Trophoblast cell (in vitro differentiated cells and primary cell): ENCODE results near the gene ANKRD6.
A peak's percentile ranks its signal among the peaks of the same experiment; 100 is the strongest.

ENCODE experiments used
- DNase-seq, 2 donors: peaks; one replicate each; pipeline ENCODE4 v3.0.0-alpha.2; 2016
- H2AFZ ChIP-seq: 2 replicates; pipeline ENCODE4 v1.6.1; 2013; ENCODE audit warnings: low read length, moderate library complexity, mild to moderate bottlenecking; ENCODE audit not compliant: insufficient read depth, poor library complexity
- H2AK5ac ChIP-seq: 2 replicates; pipeline ENCODE4 v1.6.1; 2013; ENCODE audit warnings: mild to moderate bottlenecking, low read length
- H2BK120ac ChIP-seq: 2 replicates; pipeline ENCODE4 v1.6.1; 2013; ENCODE audit warnings: low read length, mild to moderate bottlenecking, moderate library complexity; ENCODE audit not compliant: insufficient read depth, poor library complexity
- H2BK12ac ChIP-seq: 2 replicates; pipeline ENCODE4 v1.6.1; 2013; ENCODE audit warnings: mild to moderate bottlenecking, low read length, moderate library complexity
- H2BK5ac ChIP-seq: 2 replicates; pipeline ENCODE4 v1.6.1; 2013; ENCODE audit warnings: low read length, low read depth, moderate library complexity, mild to moderate bottlenecking; ENCODE audit not compliant: poor library complexity
- H3K14ac ChIP-seq: 2 replicates; pipeline ENCODE4 v1.6.1; 2013; ENCODE audit warnings: mild to moderate bottlenecking, low read length
- H3K18ac ChIP-seq: 2 replicates; pipeline ENCODE4 v1.6.1; 2013; ENCODE audit warnings: mild to moderate bottlenecking, low read length
- H3K23ac ChIP-seq: 2 replicates; pipeline ENCODE4 v1.6.1; 2013; ENCODE audit warnings: low read length
- H3K27ac ChIP-seq: 2 replicates; pipeline ENCODE4 v1.5.1; 2013; ENCODE audit warnings: low read depth, mild to moderate bottlenecking, inconsistent platforms, low read length, moderate library complexity
- H3K27me3 ChIP-seq: 2 replicates; pipeline ENCODE4 v1.6.1; 2013; ENCODE audit warnings: inconsistent platforms, mild to moderate bottlenecking, low read length, moderate library complexity; ENCODE audit not compliant: insufficient read depth
- H3K36me3 ChIP-seq, 2 experiments: 1 replicate in 1 of 2; 2 replicates in 1 of 2; pipeline ENCODE4 v1.6.1; 2013; ENCODE audit warnings: low read length in 2 of 2, mild to moderate bottlenecking in 2 of 2, moderate library complexity in 1 of 2; ENCODE audit not compliant: insufficient read depth in 2 of 2, control insufficient read depth in 1 of 2
- H3K4ac ChIP-seq: 2 replicates; pipeline ENCODE4 v1.6.1; 2013; ENCODE audit warnings: low read depth, mild to moderate bottlenecking, low read length, moderate library complexity
- H3K4me1 ChIP-seq, 2 experiments: 1 replicate in 1 of 2; 2 replicates in 1 of 2; pipeline ENCODE4 v1.6.1; 2013; ENCODE audit warnings: low read length in 2 of 2, mild to moderate bottlenecking in 2 of 2, moderate library complexity in 1 of 2; ENCODE audit not compliant: insufficient read depth in 2 of 2, control insufficient read depth in 1 of 2
- H3K4me2 ChIP-seq: 2 replicates; pipeline ENCODE4 v1.6.1; 2013; ENCODE audit warnings: inconsistent platforms, mild to moderate bottlenecking, low read length, moderate library complexity
- H3K4me3 ChIP-seq: 2 replicates; pipeline ENCODE4 v1.5.1; 2013; ENCODE audit warnings: mild to moderate bottlenecking, low read depth, low read length, inconsistent platforms
- H3K79me1 ChIP-seq: one replicate; pipeline ENCODE4 v1.6.1; 2013; ENCODE audit warnings: low read length
- H3K79me2 ChIP-seq: 2 replicates; pipeline ENCODE4 v1.6.1; 2013; ENCODE audit warnings: low read length, mild to moderate bottlenecking; ENCODE audit not compliant: control insufficient read depth, insufficient read depth, poor library complexity
- H3K9ac ChIP-seq: 2 replicates; pipeline ENCODE4 v1.6.1; 2013; ENCODE audit warnings: mild to moderate bottlenecking, low read length
- H3K9me3 ChIP-seq: 2 replicates; pipeline ENCODE4 v1.6.1; 2013; ENCODE audit warnings: low read depth, mild to moderate bottlenecking, control low read depth, inconsistent platforms, low read length; ENCODE audit not compliant: insufficient read depth
- H4K12ac ChIP-seq: 2 replicates; pipeline ENCODE4 v1.6.1; 2013; ENCODE audit warnings: low read depth, mild to moderate bottlenecking, low read length, moderate library complexity
- H4K8ac ChIP-seq: 2 replicates; pipeline ENCODE4 v1.6.1; 2013; ENCODE audit warnings: low read depth, mild to moderate bottlenecking, low read length, moderate library complexity
- H4K91ac ChIP-seq: one replicate; pipeline ENCODE4 v1.6.1; 2013; ENCODE audit warnings: low read depth, mild to moderate bottlenecking, low read length, moderate library complexity
- WGBS: extraction: QIAGEN DNeasy Blood & Tissue Kit; methylation state at CpG from one replicate; pipeline ENCODE4 v1.1.7; 2013; ENCODE audit warnings: missing lambda C conversion rate; ENCODE audit not compliant: insufficient read length, insufficient coverage; ENCODE audit errors: extremely low coverage; 5-methylcytosine and 5-hydroxymethylcytosine counted together

ANKRD6 gene

DNA sequence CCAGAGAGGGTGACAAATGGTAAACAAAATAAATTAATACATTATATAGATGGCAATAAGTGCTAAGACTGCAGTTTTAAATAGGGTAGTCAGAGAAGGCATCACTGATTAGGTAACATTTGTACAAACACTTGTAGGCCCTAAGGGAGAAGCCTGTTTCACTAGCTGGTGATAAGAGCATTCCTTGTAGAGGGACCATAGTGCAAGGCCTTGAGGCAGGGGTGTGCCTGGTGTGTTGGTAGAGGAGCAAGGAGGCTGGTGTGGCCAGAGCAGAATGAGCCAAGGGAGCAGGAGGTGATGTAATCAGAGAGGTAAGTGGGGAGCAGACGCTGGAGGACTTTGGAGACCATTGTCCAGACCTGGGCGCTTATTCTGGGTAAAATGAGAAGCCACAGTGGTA lies 70.7 kb downstream of the ANKRD6 start:
- H3K4me1 ChIP-seq = peaks cover 5 to 12% of the 10 kb centered on the region in 2 experiments
- no peak overlapping the region for H2BK120ac ChIP-seq
- no peak overlapping the region for H3K14ac ChIP-seq
- no peak overlapping the region for H3K4me2 ChIP-seq
- H3K27me3 ChIP-seq = no peaks in the 10 kb centered on the region
- H3K79me1 ChIP-seq = no peaks in the 10 kb centered on the region
- no peak overlapping the region for H4K12ac ChIP-seq
- no peak overlapping the region for H2BK12ac ChIP-seq
- no peak overlapping the region for H3K27ac ChIP-seq
- no peak overlapping the region for H2AFZ ChIP-seq
- H3K23ac ChIP-seq = no peak overlapping the region
- no peaks in the 10 kb centered on the region for H3K79me2 ChIP-seq
- no peak overlapping the region for H2AK5ac ChIP-seq
- no peaks in the 10 kb centered on the region for H3K9me3 ChIP-seq
- H3K4ac ChIP-seq = no peak overlapping the region
- no CpG with 5 or more reads among the region's 2 CpGs for WGBS
- no peak overlapping the region for H3K18ac ChIP-seq
- no peak overlapping the region for H3K4me3 ChIP-seq
- H4K8ac ChIP-seq = no peak overlapping the region
- no peaks in the 10 kb centered on the region for H3K36me3 ChIP-seq
- H2BK5ac ChIP-seq = no peak overlapping the region
- DNase-seq = peak; percentile 36 to 68
- H3K9ac ChIP-seq = no peak overlapping the region
- H4K91ac ChIP-seq = no peak overlapping the region

DNA sequence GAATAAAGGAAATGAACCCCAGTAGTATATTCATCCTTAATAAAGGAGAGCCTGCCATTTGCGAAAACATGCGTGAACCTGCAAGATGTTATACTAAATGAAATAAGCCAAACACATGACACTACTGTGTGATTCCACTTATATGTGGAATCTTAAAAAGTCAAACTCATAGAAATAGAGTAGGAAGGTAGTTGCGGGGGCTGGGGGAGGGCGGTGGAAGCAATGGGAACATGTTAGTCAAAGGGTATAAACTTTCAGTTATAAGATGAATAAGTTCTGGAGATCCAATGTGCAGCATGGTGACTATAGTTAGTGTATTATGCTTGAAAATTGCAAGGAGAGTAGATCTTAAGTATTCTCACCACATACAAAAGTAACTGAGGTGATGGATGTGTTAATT lies 72.9 kb downstream of the ANKRD6 start:
- WGBS = no CpG with 5 or more reads among the region's 4 CpGs
- DNase-seq = no peak
- Histone ChIP-seq H4K8ac (no peak overlapping the region), H4K91ac (no peak overlapping the region), H3K27me3 (no peaks in the 10 kb centered on the region), H3K23ac (no peak overlapping the region), H2AK5ac (no peak overlapping the region), H3K18ac (no peak overlapping the region), H3K36me3 (peaks cover 2% of the 10 kb centered on the region in 2 experiments), H3K79me2 (peaks cover 3% of the 10 kb centered on the region), H3K79me1 (no peaks in the 10 kb centered on the region), H3K27ac (no peak overlapping the region), H2BK5ac (no peak overlapping the region), H2BK12ac (no peak overlapping the region), H3K4me1 (peaks cover 10 to 12% of the 10 kb centered on the region in 2 experiments), H2BK120ac (no peak overlapping the region), H3K4ac (no peak overlapping the region), H3K4me3 (no peak overlapping the region), H3K4me2 (no peak overlapping the region), H3K14ac (no peak overlapping the region), H3K9ac (no peak overlapping the region), H4K12ac (no peak overlapping the region), H2AFZ (no peak overlapping the region), H3K9me3 (no peaks in the 10 kb centered on the region)

GRCh38 chr6:89506716-89507617 lies 74.0 kb downstream of the ANKRD6 start:
- Histone ChIP-seq H4K91ac (no peak overlapping the region), H3K18ac (no peak overlapping the region)

GRCh38 chr6:89508755-89509563 lies 76.0 kb downstream of the ANKRD6 start:
- H4K8ac ChIP-seq = no peak overlapping the region
- H2BK12ac ChIP-seq = no peak overlapping the region
- DNase-seq = no peak
- H3K23ac ChIP-seq = no peak overlapping the region
- no peak overlapping the region for H2AFZ ChIP-seq
- no peak overlapping the region for H3K27ac ChIP-seq
- no peaks in the 10 kb centered on the region for H3K79me1 ChIP-seq
- H2AK5ac ChIP-seq = no peak overlapping the region
- no peak overlapping the region for H3K4me3 ChIP-seq
- no peak overlapping the region for H3K4me2 ChIP-seq
- no CpG with 5 or more reads among the region's 8 CpGs for WGBS
- H3K9me3 ChIP-seq = no peaks in the 10 kb centered on the region
- H3K4me1 ChIP-seq = peaks cover 4 to 5% of the 10 kb centered on the region in 2 experiments
- no peak overlapping the region for H3K9ac ChIP-seq
- H3K18ac ChIP-seq = no peak overlapping the region
- H2BK120ac ChIP-seq = no peak overlapping the region
- no peak overlapping the region for H4K12ac ChIP-seq
- peaks cover 3% of the 10 kb centered on the region for H3K79me2 ChIP-seq
- no peak overlapping the region for H3K14ac ChIP-seq
- peaks cover 4 to 6% of the 10 kb centered on the region in 2 experiments for H3K36me3 ChIP-seq
- H2BK5ac ChIP-seq = no peak overlapping the region
- H4K91ac ChIP-seq = no peak overlapping the region
- no peak overlapping the region for H3K4ac ChIP-seq
- no peaks in the 10 kb centered on the region for H3K27me3 ChIP-seq

More at GRCh38 chr6:89506716-89507617, 74.0 kb downstream of the ANKRD6 start:
- peaks cover 7 to 10% of the 10 kb centered on the region in 2 experiments for H3K4me1 ChIP-seq
- no peak overlapping the region for H3K27ac ChIP-seq
- no peak overlapping the region for H2BK12ac ChIP-seq
- H3K79me2 ChIP-seq = peaks cover 3% of the 10 kb centered on the region
- H4K12ac ChIP-seq = no peak overlapping the region
- WGBS = no CpG with 5 or more reads among the region's 3 CpGs
- H3K14ac ChIP-seq = no peak overlapping the region
- H2AK5ac ChIP-seq = no peak overlapping the region
- no peak overlapping the region for H3K4ac ChIP-seq
- H2AFZ ChIP-seq = no peak overlapping the region
- no peaks in the 10 kb centered on the region for H3K79me1 ChIP-seq
- no peak overlapping the region for H4K8ac ChIP-seq
- no peaks in the 10 kb centered on the region for H3K9me3 ChIP-seq
- no peaks in the 10 kb centered on the region for H3K27me3 ChIP-seq
- H3K36me3 ChIP-seq = peaks cover 4 to 6% of the 10 kb centered on the region in 2 experiments
- H3K9ac ChIP-seq = no peak overlapping the region
- no peak overlapping the region for H3K23ac ChIP-seq
- DNase-seq = peak in 1 of 2 donors; percentile 50
- H2BK120ac ChIP-seq = no peak overlapping the region
- H3K4me2 ChIP-seq = no peak overlapping the region
- H3K4me3 ChIP-seq = no peak overlapping the region
- H2BK5ac ChIP-seq = no peak overlapping the region
